Tibial nerve (tissue), 3 donors: ENCODE measurements around the gene MYO1C.

Source experiments
- CTCF ChIP-seq, 5 experiments: fragments of 200-600 bp in 3 of 5; fragments of 450-650 bp in 2 of 5; sonication (generic) in 3 of 5; IDR thresholded peaks; one replicate each; pipeline ENCODE4 v1.5.1; 2016 to 2019; ENCODE audit warnings: antibody characterized with exemption in 5 of 5, mild to moderate bottlenecking in 3 of 5, moderate library complexity in 2 of 5
- POLR2A ChIP-seq, 2 donors: fragments of 450-650 bp; IDR thresholded peaks; one replicate each; pipeline ENCODE4 v1.6.1; 2017; ENCODE audit warnings: antibody characterized with exemption in 2 of 2, mild to moderate bottlenecking in 2 of 2, moderate library complexity in 2 of 2

- no peak for TF ChIP-seq POLR2A (IDR thresholded peaks at IDR 0.05)
- no peak for TF ChIP-seq CTCF (IDR thresholded peaks at IDR 0.05)
These were observed 3.6 kb downstream of the MYO1C start for GRCh38 chr17:1488826-1489270.
